IPS DF 4.7 (cell line): ENCODE results near the gene POU5F1.
"Not testable (repeated sequence)": the region's sequence is repeated elsewhere in the genome, so short reads cannot be mapped to it uniquely, and the experiment has no call there.

Experiments used
- DNase-seq: peaks from one replicate; pipeline ENCODE4 v3.0.0-alpha.2; 2013; ENCODE audit warnings: low spot score; ENCODE audit errors: extremely low read depth

Gene POU5F1

DNA sequence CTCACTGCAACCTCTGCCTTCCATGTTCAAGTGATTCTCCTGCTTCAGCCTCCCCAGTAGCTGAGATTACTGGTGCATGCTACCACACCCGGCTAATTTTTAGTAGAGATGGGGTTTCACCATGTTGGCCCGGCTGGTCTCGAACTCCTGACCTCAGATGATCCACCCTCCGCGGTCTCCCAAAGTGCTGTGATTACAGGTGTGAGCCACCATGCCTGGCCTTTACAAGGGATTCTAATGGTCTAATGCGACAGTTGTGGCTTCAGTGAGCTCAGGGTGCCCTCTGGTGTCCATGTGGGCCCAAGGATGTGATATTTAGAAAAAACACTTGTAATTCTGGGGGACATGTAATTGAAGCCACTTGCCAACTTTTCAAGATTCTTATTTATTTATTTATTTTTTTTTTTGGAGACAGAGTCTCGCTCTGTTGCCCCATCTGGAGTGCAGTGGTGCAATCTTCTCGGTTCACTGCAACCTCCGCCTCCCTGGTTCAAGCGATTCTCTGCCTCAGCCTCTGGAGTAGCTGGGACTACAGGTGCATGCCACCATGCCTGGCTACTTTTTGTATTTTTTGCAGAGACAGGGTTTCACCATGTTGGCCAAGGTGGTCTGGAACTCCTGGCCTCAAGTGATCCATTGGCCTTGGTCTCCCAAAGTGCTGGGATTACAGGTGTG is 22.1 kb upstream of the POU5F1 start:
- not testable (repeated sequence) for DNase-seq

DNA sequence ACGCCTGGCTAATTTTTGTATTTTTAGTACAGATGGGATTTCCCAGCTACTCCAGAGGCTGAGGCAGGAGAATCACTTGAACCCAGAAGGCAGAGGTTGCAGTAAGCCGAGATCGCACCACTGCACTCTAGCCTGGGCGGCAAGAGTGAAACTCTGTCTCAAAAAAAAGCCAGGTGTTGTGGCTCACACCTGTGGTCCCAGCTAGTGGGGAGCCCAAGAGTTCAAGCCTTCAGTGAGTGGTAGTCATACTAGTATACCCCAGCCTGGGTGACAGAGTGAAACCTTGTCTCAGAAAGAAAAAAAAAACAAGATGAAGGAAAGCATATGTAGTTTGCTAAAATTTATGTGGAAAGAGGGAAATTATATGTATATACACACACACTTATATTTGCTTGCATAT is 20.0 kb upstream of the POU5F1 start:
- no peak for DNase-seq

DNA sequence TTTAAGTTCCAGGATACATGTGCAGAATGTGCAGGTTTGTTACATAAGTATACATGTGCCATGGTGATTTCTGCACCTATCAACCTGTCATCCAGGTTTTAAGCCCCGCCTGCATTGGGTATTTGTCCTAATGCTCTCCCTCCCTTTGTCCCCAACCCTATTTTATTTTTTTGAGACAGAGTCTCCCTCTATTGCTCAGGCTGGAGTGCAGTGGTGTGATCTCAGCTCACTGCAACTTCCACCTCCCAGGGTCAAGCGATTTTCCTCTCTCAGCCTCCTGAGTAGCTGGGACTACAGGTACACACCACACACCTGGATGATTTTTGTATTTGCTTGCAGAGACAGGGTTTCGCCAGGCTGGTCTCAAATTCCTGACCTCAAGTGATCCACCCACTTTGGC is 18.7 kb upstream of the POU5F1 start:
- not testable (repeated sequence) for DNase-seq

DNA sequence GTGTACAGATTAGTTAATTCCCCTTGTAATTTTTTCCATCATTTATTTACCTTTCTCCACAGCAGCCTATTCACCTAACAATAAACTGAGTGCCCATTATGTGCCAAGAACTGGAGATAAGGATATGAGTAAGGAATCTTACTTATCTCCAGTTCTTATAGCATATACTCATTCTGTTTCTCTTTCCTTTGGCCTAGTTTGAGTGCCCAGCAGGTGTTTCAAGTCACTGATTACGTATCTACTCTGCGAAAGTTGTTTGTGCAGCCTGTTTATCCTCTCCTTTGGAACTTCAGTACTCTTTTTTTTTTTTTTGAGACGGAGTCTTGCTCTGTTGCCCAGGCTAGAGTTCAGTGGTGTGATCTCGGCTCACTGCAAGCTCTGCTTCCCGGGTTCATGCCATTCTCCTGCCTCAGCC is 17.3 kb upstream of the POU5F1 start:
- no peak for DNase-seq

DNA sequence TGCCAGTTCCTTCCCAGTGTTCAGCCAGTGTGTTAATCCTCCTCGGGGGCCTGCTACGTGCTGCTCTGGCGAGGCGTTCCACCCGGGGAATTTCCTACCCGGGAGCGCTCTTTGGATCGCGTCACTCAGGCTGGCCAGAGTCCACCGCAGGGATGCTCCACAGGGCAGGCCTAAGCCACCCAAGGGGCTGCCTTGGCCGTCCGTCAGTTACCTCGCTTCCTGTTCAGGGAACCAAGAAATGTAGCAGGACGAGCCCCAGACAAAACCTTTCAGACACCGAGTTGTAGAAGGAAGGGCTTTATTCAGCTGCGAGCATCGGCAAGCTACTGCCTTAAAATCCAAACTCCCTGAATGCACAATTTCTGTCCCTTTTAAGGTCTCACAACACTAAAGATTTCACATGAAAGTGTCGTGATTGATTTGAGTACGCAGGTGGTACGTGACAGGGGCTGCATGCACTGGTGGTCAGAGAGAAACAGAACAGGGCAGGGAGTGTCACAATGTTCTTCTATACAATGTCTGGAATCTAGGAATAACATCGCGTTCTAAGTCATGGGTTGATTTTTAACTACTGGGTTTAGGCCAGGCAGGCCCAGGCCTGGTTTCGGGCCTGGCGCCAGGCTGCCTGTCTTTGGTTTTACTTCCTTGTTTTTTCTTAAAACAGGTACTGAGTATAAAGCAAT is 15.7 kb upstream of the POU5F1 start:
- DNase-seq, result no peak

DNA sequence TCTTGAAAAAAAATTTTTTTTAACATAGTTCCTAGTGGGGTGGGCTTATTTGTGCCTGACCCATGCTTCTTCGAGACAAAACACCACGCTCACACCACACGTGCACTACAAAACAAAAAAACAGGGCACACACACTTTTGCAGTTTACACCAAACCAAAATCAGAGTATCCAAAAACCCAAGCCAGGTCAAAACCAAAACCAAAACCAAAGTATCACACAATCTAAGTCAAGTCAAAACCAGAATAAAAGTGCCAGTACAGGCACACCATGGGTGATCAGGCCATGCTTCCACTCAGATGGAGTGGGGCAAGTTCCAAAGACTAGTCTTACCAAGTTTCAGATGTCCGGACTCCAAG is 15.2 kb upstream of the POU5F1 start:
- DNase-seq, result not testable (repeated sequence)

DNA sequence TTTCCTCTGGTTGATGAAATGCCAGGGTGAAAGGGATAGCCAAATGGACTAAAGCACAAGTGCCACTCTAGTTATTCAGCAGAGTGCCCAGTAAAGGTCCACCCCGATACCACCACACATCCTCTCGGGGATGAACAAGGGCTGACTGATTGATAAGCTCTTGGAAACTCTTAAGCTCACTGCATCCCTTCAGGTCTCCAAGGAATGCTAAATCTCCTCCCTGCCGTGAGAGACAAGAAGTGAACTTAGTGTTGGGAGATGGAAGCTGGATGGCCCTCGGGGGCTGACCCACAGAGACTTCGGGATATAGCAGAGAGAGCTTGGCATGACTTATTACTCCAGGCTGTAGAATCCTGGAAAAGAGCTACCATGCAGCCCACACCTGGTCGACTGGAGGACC is 13.4 kb upstream of the POU5F1 start:
- DNase-seq, result not testable (repeated sequence)

DNA sequence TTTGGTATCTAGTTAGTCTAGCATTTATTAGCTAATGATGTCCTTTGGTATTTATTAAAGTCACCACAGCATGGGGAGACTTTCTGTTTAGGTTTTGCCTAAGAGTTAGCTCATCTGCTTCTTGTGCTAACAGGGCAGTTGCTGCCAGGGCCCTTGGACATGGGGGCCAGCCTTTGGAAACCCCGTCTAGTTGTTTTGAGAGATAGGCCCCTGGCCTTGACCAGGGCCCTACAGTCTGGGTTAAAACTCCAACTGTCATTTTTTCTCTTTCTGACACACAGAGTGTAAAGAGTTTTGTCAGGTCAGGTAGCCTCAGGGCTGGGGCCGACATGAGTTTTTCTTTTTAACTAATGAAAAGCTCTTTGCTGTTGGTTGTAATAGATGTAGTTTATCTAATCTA is 12.8 kb upstream of the POU5F1 start:
- not testable (repeated sequence) for DNase-seq

DNA sequence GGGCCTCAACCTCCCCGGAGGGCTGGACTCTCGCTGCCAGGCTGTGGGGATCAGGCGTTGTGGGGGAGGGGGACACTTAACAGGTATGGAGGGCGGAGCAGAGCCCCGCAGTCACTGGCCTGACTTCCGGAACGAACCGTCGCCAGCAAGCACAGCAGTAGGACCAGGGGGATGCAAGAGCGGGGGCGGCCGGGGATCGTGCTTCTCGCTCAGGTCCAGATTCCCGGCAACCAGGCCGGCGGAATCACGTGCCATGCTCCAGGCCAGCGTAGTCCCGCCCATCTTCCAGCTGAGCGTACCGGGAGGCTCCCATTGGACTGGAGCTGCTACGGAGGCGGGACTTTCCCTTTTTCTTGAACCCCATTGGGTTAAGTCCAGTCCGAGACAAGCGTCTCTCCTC is 10.0 kb upstream of the POU5F1 start:
- no peak for DNase-seq

DNA sequence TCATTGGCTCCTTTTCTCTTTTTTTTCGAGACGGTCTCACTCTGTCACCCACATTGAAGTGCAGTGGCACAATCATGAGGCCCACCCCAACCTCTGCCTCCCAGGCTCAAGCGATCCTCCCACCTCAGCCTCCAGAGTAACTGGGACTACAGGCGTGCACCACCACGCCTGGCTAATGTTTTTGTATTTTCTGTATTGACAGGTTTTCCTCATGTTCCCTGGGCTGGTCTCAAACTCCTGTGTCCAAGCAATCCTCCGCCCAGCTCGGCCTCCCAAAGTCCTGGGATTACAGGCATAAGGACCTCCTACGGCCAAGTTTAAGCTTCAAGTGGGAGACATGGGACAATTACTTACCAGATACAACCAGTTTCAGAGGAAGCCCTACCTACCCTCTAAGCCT is 9.4 kb upstream of the POU5F1 start:
- DNase-seq, result no peak

DNA sequence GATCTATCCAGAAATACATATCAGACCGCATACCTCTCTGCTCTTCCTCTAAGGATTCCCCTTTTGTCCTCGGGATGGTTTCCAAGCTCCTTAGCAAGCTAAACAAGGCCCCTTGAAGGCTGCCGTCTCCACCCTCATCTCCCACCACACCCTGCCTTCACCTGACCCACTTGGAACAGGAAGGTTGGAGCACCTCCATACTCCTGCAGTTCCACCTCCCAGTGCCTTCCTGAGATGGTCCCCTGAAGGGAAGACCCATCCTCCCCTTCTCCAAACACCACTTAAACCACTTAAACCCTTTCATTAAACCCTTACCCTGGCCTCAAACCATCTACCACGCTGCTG is 8.5 kb upstream of the POU5F1 start:
- no peak for DNase-seq

DNA sequence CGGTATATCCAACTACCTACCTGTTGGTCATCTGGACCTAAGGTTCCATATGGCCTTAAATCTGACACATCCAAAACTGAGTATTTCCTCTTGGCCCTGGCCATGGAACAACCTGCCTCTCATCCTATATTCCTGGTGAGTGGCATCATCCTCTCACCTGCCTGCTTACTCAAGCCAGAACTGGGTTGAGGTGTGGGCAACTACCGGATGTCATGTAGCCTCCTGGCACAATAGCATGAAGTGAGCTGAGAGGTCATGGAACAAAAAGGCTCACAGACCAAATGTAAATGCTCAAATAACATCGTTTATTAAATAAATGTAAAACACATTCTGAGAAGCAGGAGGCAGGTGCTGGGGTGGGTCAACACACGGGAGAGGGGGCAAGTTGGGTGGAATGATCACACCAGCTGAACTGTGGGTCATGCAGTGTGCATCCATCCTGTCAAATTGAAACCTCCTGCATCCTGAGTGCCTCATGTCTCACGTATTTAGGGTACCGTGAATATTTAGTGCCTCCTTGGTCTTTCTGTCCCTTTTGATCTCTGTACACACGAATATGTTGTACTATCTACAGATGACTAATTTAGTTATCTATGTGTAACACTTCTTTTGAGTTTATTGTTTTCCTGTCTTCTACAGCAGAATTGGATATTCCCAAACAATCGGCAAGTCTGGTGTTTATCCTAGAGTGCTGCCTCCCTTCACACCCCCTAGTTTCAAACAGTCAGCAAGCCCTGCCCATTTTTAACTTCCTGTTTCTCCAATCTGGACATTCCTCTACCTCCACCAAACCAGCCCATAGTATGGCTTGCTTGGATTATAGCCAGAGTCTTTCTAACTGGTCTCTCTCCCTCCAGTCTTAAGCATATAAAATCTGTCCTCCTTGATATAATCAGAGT is 7.9 kb upstream of the POU5F1 start:
- no peak for DNase-seq

DNA sequence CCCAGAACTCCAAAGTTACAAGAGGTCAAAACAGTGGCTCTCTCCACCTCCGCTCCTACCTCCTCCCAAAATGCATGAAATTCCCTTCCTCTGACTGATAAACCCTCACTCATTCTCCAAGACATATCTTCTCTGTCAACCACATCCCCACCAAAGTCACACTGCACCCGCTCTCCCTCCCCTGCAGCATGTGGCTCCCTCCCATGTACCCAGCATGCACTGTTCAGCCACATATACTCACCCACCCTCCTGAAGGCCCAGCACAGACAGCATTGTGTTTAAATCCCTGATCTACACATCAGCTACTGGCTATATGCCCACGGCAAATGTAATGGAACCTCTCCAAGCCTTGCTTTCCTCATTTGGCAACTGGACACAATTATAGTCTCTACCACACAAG is 5.5 kb upstream of the POU5F1 start:
- no peak for DNase-seq

DNA sequence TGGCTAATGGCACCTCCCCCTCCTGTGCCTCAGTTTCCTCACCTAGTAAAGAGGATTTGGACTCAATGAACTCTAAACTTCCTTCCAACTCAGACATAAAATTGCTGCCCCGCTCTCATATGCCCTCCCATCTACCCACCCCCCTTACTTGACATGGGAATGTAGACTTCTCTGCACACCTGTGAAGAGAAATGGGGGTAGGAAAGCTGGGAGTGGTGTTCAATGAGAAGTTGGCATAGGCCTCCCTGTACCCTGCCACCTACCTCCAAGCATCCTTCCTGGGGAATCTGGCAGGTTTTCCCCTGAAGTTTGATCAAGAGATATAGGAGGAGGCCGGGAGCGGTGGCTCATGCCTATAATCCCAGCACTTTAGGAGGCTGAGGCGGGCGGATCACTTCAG is 3.9 kb upstream of the POU5F1 start:
- no peak for DNase-seq

DNA sequence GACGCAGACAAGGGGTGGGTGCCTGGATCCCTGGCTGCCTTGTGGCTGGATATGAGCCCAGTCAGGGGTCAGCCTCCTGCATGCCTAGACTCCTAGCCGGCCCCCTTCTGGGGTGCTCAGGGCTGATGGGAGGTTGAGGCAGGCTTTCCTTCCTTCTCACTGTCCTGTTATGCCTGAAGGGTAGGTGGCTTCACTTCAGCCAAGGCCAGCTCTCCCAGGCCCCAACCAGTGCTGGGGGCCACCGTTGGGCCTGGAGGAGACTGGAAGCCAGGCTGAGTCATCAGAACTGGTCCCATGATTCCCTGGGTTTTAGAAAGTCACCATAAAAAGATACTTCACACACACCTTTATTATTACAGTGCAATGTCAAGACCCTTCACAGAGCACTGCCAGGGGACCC is 2.9 kb upstream of the POU5F1 start:
- no peak for DNase-seq

DNA sequence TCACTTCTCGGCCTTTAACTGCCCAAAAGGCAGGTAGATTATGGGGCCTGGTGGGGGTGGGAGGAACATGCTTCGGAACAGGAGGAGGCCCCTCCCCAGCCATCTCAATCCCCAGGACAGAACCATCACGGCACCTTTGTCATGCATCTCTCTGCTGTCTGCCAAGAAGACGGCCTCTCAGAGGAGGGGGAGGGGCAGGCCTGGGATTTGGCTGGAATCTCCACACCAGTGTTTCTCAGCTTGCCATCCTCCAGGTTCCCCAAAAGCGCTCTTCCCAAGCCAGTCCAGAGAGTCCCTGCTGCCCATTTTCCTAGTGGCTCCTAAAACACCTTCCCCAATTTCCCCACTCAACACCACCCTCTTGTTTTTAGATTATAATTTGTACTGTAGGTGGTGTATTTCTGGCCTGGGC is 2.5 kb upstream of the POU5F1 start:
- DNase-seq, result peak; percentile 95

DNA sequence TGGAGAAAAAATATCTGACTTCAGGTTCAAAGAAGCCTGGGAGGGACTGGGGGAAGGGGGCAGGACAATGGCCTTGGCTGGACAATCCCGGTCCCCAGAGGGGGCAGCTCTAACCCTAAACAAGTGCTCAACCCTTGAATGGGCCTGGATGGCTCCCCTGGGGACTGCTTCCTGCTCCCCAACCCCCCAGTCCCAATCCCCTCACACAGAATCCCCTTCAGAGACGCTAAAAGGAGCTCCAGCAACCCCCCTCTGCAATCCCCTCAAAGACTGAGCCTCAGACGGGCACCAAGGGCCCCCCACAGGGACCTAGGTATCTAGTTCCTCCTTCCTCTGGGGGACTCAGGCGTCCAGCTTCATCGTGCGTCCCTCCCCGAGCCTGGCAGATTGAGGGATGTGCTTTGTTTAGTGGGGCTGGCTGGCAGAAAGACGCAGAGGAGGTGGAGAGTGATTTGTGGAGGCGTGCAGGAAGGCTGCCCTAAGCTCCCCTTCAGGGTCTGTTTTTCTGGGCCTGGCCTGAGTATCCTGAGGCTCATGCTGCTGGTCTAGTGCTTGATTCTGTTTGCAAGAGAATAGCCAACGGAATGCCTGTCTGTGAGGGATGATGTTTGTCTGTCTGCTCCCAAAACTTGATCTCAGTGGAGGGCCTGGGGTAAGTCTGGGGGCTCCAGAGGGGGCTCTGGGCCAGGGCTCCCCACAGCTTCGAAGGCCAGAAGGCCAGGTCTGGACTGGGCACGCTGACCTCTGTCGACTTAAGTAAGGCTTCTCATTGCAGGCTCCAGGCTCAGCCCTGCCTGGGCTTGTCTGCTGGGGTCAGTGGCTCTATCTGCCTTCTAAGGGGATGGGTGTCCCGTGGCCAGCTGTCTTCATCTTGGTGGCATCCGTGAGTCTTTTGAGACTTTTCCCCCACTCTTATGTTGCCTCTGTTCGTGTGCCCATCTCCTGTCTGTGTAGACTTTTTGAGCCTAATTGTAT is 1.7 kb upstream of the POU5F1 start:
- DNase-seq, result peak; percentile 95

DNA sequence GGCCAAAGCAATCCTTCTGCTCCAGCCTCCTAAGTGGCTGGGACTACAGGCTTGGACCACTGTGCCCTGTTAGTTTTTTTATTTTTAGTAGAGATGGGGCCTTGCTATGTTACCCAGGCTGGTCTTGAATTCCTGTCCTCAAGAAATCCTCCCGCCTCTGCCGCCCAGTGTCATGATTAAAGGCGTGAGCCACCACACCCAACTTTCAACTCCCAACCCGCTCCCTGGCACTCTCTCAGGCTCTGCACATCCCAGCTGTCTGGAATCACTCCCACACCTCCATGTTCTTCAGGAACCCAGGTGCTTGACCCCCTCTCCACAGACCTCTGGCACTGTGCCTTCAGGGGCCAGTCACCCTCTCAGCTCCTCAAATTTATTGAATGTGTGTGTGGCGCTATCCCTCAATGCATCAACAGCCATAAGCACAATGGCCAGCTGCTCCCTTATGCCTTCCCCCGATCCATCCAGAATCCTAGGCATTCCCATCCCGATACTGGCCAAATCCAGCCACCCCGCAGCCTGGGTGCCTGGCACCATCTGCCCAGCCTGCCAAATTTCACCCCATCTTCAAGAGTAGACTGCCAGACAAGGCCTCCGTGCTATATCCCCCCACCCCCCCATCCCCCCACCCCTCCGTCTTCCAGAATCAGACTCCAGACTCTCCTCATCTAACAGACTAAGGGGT is 647 bp upstream of the POU5F1 start:
- DNase-seq, result no peak

DNA sequence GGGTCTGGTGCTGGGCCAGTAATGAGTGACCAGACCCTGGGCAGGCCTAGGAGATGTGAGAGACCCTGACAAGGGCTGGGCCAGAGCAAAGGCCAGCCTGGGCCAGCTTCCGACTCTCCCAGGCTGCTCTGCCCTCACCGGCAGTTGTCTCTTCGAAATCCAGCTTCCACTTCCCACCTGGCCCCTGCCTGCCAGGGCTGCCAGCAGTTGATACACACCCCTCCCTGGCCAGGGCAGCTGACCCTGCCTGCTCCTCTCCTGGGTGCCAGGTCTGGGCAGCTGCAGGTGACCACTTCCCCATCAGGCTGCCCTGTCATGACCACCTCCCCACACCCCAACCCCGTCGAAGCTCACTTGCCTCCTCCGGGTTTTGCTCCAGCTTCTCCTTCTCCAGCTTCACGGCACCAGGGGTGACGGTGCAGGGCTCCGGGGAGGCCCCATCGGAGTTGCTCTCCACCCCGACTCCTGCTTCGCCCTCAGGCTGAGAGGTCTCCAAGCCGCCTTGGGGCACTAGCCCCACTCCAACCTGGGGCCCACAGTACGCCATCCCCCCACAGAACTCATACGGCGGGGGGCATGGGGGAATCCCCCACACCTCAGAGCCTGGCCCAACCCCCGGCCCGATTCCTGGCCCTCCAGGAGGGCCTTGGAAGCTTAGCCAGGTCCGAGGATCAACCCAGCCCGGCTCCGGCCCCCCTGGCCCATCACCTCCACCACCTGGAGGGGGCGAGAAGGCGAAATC is 453 bp downstream of the POU5F1 start:
- DNase-seq, result not testable (repeated sequence)
